Stimulated activated CD4-positive, alpha-beta T cell treated with anti-CD3 and anti-CD28 coated beads, TNF-alpha, amount 100 ng/mL, for 1 hour (primary cell): ENCODE measurements around the gene PTPRN2.

ENCODE experiments used
- DNase-seq, 3 donors: peaks; one replicate each; pipeline ENCODE4 v3.0.0-alpha.2; 2020; ENCODE audit warnings: low read depth in 3 of 3, low spot score in 1 of 3

PTPRN2 gene

DNA sequence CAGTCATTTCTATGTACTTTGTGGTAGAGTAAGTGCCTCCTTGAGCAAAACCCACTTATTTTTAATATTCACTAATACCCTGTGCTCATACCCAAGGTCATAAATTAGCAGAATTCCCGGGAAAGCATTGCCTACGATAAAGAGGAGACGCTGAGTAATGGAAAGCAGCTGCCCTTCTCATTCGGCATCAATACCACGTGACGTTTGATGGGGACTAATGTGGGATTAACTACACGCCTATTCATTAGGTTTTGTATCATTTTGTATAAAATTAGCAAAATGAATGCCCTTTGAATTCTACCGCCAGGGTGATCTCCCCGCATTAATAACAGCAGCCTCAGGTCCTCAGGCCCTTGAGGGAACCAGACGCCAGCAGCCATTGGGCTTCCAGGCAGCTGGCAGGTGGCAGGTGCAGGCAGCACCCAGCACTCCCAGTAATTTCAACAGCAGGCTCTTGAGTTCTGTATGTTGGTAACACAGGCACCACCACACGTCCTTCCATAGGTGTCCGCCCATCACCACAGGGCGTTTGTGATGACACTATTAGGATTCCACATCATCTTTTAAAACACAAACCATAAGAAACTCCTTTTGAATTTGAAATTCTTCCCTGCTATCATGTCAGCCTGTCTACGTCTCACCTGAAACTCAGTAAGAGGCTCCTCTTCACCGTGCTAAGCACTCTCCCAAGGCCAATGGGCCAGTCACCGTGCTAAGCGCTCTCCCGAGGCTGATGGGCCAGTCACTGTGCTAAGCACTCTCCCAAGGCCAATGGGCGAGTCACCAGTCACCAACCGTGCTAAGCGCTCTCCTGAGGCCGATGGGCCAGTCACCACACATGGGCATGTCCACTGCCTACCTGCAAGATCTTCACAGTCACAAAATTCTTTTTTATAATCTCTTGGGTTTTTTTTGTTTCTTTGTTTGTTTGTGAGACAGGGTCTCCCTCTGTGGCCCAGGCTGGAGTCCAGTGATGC, 509.4 kb downstream of the PTPRN2 start:
- DNase-seq = no peak

GRCh38 chr7:158077151-158077840, 510.3 kb downstream of the PTPRN2 start:
- DNase-seq = no peak

GRCh38 chr7:158076656-158077055, 511.0 kb downstream of the PTPRN2 start:
- no peak for DNase-seq

- DNase-seq = no peak
Measured at GRCh38 chr7:158076215-158076614, 511.4 kb downstream of the PTPRN2 start.

DNA sequence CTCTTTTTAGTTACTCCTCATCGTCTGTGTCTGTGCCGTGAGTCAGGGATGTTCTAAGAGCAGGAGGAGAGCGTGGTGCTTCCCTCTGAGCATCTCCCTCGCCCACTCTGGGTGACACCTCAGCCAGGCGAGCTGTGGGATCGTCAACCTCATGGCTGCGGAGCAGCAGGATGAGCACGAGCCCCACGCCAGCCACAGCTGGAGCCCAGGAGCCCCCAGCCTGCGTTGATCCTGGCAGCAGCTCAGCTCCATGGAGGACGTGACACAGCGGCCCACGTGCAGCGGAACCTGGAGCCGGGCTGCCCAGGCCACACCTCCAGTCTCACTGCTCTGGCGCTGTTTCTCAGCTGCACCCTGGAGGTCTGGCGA, 512.0 kb downstream of the PTPRN2 start:
- DNase-seq = no peak

- DNase-seq = no peak
Measured at GRCh38 chr7:158074896-158075632, 512.6 kb downstream of the PTPRN2 start.

DNA sequence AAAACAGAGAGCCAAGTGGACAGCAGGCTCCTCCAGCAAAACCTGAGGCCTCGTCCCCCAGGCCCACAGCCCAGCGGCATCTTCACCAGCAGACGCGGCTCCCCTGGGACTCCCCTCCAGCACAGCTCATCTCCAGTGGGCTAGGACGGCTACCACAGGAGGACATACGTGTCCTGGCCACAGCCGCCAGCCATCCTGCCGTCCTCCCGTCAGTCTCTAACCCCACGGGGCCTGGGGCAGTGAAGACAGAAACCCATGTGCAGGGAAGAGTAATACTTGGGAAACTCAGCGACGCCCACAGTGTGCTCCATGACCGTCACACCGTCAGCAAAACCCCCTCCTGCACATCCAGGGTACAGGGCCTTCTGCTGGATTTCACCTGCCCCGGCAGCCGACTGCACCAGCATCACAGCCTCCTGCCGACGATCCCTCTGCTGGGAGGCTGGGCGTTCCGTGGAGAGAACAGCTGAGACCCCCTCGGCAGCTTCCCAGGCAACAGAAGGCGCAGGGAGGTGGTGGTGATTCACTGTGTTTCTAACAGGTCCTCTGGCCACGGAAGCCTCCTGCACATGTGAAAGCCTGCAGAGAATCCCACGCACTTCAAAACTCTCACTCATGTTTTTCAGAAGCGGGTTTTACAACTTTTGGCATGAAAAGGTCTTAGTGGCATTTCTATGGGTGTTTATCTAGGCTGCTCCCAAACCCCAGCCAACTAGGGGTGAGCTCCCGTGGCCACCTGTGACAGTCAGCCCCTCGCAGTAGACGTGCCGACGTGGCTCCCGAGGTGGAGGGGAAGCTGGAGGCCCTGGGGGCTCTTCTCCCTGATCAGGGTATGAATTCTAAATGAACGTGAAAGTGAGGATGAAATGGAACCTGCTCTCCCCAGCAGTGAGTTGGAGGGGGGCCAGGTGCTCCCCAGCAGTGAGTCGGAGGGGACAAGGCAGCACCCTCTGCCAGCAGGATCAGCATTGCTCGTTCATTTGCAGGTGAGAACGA, 513.5 kb downstream of the PTPRN2 start:
- DNase-seq = no peak

DNA sequence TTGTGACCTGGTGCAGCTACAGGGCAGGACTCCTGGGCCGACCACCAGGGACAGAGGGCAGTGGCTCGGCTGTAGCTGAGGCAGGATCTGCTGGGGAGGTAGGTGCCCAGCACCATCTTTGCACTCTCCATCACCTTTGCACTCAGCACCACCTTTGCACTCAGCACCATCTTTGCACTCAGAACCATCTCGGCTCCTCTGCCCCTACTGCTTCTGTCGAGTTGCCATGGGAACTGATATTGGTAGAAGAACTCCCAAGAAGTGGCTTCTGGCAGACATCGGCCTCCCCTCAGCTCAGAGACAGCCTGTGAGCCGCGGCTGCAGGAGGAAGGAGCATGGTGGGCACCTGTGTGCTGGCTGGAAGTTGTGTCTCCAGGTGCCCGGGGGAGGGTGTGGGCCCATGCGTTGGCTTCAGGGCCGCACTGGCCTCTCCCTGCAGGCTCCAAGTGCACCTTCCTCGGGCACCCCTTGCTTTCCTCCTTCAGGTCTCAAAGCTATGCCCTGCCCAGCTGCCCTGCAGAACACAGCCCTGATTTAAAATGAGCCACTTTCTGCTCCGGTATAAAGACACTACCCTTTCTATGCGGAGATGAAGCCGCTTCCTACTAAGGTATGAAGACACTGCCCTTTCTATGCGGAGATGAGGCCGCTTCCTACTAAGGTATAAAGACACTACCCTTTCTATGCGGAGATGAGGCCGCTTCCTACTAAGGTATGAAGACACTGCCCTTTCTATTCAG, 514.5 kb downstream of the PTPRN2 start:
- DNase-seq = no peak

DNA sequence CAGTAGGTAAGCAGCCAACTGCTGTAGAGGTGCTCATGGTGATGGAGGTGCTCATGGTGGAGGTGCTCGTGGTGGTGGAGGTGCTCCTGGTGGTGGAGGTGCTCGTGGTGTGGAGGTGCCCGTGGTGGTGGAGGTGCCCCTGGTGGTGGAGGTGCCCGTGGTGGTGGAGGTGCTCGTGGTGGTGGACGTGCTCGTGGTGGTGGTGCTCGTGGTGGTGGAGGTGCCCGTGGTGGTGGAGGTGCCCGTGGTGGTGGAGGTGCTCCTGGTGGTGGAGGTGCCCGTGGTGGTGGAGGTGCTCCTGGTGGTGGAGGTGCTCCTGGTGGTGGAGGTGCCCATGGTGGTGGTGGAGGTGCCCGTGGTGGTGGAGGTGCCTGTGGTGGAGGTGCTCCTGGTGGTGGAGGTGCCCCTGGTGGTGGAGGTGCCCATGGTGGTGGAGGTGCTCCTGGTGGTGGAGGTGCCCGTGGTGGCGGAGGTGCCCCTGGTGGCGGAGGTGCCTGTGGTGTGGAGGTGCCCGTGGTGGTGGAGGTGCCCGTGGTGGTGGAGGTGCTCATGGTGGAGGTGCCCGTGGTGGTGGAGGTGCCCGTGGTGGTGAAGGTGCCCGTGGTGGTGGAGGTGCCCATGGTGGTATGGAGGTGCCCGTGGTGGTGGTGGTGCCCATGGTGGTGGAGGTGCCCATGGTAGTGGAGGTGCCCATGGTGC, 517.3 kb downstream of the PTPRN2 start:
- DNase-seq = no peak

- no peak for DNase-seq
Measured at GRCh38 chr7:158068853-158069252, 518.8 kb downstream of the PTPRN2 start.

DNA sequence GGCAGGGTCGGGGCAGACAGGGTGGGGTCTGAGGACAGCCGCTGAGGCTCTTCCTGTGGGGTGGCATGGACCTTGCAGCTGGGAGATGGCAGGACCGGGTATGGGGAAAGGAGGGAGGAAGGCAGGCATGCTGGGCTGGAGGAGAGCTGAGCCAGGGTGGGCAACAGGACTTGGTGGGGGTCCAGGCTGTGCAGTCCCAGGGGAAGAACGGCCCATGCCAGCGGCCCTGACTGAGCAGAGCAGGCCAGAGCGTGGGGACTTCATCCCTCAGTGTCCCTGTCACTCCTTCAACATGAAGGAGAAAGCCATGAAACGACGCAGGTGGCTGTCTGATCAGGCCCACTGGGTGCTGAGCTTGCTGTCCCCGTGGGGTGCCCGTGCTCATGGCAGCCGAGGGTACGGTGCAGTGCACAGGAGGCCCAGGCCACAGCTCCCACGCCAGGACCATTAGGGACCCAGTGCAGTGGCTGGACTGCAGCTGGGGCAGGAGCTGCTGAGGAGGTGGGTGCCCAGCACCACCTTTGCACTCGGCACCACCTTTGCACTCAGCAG, 519.6 kb downstream of the PTPRN2 start:
- DNase-seq = no peak

- no peak for DNase-seq
Measured at GRCh38 chr7:158067219-158067930, 520.2 kb downstream of the PTPRN2 start.

GRCh38 chr7:158066085-158066484, 521.5 kb downstream of the PTPRN2 start:
- DNase-seq = no peak

DNA sequence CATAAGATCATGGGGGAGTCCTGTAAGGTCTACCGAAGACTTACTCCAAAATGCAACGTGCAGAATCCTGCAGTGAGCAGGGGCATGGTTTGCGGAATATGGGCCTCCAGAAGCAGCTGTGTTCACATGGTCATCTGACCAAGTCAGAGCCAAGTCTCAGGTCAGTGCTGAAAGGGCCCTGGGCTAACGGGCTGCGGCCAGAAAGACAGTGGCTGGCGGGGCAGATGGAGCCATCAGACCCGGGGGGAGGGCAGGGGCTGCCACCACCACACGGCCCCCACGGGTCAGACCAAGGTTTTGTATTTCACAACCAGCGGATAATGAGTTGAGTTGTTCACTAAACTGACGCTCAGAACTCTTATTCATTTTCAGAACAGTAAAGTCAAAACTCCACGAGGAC, 522.3 kb downstream of the PTPRN2 start:
- DNase-seq = no peak

DNA sequence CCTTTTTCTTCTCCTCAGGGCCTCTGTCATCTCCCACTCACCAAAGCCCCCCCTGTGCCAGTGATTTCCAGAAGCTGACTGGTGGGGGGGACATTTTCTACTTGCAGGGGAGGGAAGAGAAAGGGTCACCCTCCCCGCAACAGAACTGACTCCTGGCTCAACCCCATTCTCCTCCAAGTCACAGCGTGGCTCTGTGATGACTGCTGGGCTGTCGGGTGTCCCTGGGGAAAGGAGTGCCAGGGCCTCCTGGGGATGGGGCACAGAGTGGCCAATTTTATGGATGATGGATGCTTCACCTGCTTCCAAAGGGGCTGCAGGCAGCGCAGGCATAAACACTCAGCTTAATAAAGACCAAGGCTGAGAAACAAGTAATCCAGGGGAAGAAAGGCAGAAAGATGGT, 523.0 kb downstream of the PTPRN2 start:
- no peak for DNase-seq

- DNase-seq = no peak
Measured at GRCh38 chr7:158063850-158064610, 523.6 kb downstream of the PTPRN2 start.

GRCh38 chr7:158062661-158063060, 525.0 kb downstream of the PTPRN2 start:
- no peak for DNase-seq
